ENCODE results near the gene ADO.

GRCh38 chr10:62839590-62839989 is 35.1 kb downstream of the ADO start:
- TF ChIP-seq CTCF (IDR thresholded peaks at IDR 0.05) (no peak), POLR2A (IDR thresholded peaks at IDR 0.05; ENCODE audit: low read depth) (no peak)

Measured in esophagus muscularis mucosa (tissue), 3 donors.